Prostate gland (tissue), 2 donors: ENCODE results near the gene GPR4. TPM values are rescaled to one million over a fixed set of nuclear protein-coding genes. Genes with fewer than 3 reads are reported as not detected.

Source experiments
- DNase-seq: peaks from one replicate; pipeline ENCODE4 v3.0.0-alpha.2; 2019; ENCODE audit warnings: low spot score
- H3K27ac ChIP-seq, 2 donors: fragments of 200-600 bp; sonication (generic); 2 replicates each; pipeline ENCODE4 v1.5.1; 2017 to 2019
- H3K27me3 ChIP-seq: fragments of 200-600 bp; sonication (generic); replicated peaks from 2 replicates; pipeline ENCODE4 v1.5.1; 2019; ENCODE audit not compliant: insufficient read depth
- H3K36me3 ChIP-seq, 2 donors: fragments of 200-600 bp; sonication (generic); 1 replicate in 1 of 2; 2 replicates in 1 of 2; pipeline versions ENCODE4 v1.5.1 to v1.8.1; 2017 to 2019
- H3K4me1 ChIP-seq: fragments of 200-600 bp; sonication (generic); replicated peaks from 2 replicates; pipeline ENCODE4 v1.5.1; 2019
- H3K4me3 ChIP-seq, 2 donors: fragments of 200-600 bp; sonication (generic); 2 replicates each; pipeline ENCODE4 v1.5.1; 2017 to 2019
- H3K9me3 ChIP-seq: fragments of 200-600 bp; sonication (generic); 2 replicates; pipeline ENCODE4 v1.5.1; 2017
- POLR2A ChIP-seq: fragments of 450-650 bp; IDR thresholded peaks from one replicate; pipeline ENCODE4 v1.6.1; 2016; ENCODE audit warnings: antibody characterized with exemption, mild to moderate bottlenecking
- POLR2AphosphoS5 ChIP-seq: sonication (generic); formaldehyde crosslinking; IDR thresholded peaks from one replicate; pipeline ENCODE4 v1.6.1; 2017; ENCODE audit warnings: antibody characterized with exemption
- WGBS: methylation state at CpG from one replicate; pipeline ENCODE4 v1.1.5; 2018; 5-methylcytosine and 5-hydroxymethylcytosine counted together
- intact Hi-C: fragments of 100-400 bp; cut with DNase I; formaldehyde crosslinking; loops from one replicate; pipeline ENCODE4 v1.14.2; 2022
- microRNA counts, 2 donors: library from miRNA; unstranded; fragments of <30 nt; microRNA quantifications; one replicate each; lab custom pipeline; 2016 to 2017
- microRNA-seq: library from miRNA; unstranded; fragments of <30 nt; microRNA quantifications from one replicate; pipeline ENCODE4, GENCODE V29; 2016
- small RNA-seq, 2 donors: library from RNA; depleted of rRNA; stranded (forward); fragments of <200 nt; gene quantifications; one replicate each; pipeline ENCODE3, GENCODE V24; 2016
- total RNA-seq, 2 donors: library from RNA; depleted of rRNA; stranded (reverse); fragments of >200 nt; gene quantifications; one replicate each; pipeline ENCODE4 v1.1.0, GENCODE V29; 2016
- TF ChIP-seq, protein P1 (sequence below), 4 experiments: fragments of 200-600 bp in 2 of 4; fragments of 450-650 bp in 2 of 4; sonication (generic) in 2 of 4; IDR thresholded peaks; 1 replicate in 3 of 4; 2 replicates in 1 of 4; pipeline ENCODE4 v1.5.1; 2016 to 2019; ENCODE audit warnings: antibody characterized with exemption in 4 of 4, mild to moderate bottlenecking in 2 of 4, moderate library complexity in 2 of 4

GPR4 gene
- total RNA-seq, 2 donors from 2014 or later: 0.55 to 2.4 TPM

DNA sequence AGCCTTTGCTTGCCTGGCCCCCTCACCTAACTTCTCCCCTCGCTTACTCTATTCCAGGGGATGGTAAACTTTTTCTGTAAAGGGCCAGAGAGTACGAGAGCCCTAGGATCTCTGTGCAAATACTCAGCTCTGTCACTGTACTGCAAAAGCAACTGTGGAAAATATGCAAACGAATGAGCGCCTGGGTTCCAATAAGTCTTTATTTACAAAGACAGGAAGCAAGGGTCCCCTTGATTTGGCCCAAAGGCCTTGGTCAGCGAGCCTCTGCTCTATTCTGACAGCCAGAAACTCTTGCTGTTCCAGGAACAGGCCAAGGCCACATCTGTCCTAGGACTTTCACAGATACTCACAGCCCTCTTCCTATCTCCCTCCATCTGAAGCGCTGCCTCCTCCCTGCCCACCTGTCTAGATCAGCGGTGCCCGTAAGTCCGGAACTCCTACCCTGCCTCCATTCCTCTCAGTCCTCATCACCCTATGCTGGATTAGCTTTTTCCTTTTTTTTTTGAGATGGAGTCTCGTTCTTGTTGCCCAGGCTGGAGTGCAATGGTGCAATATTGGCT, 54.7 kb downstream of the GPR4 start:
- Histone ChIP-seq H3K4me3 (no peak overlapping the region), H3K9me3 (no peaks in the 10 kb centered on the region), H3K4me1 (no peaks in the 10 kb centered on the region), H3K27me3 (no peaks in the 10 kb centered on the region), H3K27ac (no peak overlapping the region), H3K36me3 (no peaks in the 10 kb centered on the region)
- WGBS: 91% methylated on average over 10 of the region's 10 CpGs
- no peak for TF ChIP-seq POLR2AphosphoS5
- TF ChIP-seq, protein P1, sequence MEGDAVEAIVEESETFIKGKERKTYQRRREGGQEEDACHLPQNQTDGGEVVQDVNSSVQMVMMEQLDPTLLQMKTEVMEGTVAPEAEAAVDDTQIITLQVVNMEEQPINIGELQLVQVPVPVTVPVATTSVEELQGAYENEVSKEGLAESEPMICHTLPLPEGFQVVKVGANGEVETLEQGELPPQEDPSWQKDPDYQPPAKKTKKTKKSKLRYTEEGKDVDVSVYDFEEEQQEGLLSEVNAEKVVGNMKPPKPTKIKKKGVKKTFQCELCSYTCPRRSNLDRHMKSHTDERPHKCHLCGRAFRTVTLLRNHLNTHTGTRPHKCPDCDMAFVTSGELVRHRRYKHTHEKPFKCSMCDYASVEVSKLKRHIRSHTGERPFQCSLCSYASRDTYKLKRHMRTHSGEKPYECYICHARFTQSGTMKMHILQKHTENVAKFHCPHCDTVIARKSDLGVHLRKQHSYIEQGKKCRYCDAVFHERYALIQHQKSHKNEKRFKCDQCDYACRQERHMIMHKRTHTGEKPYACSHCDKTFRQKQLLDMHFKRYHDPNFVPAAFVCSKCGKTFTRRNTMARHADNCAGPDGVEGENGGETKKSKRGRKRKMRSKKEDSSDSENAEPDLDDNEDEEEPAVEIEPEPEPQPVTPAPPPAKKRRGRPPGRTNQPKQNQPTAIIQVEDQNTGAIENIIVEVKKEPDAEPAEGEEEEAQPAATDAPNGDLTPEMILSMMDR (IDR thresholded peaks at IDR 0.05): no peak
- no peak for TF ChIP-seq POLR2A
- no peak for DNase-seq
- intact Hi-C loops: no loop called here

DNA sequence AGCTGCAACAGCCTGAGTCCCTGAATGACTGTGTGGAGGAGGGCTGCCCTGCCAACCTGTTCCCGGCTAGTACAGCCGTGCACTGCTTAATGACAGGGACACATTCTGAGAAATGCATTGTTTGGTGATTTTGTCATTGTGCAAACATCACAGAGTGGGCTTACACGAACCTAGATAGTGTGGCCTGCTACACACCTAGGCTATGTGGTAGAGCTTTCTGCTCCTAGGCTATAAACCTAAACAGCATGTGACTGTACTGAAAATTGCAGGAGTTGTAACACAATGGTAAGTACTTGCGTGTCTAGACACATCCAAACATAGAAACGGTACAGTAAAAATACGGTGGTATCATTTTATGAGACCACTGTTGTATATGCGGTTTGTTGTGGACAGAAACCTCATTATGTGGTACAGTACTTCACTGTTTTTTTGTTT, 59.8 kb downstream of the GPR4 start:
- Histone ChIP-seq H3K27me3 (no peaks in the 10 kb centered on the region), H3K9me3 (no peaks in the 10 kb centered on the region), H3K36me3 (no peaks in the 10 kb centered on the region), H3K4me1 (no peaks in the 10 kb centered on the region), H3K27ac (no peak overlapping the region), H3K4me3 (no peak overlapping the region)
- TF ChIP-seq POLR2A (no peak), POLR2AphosphoS5 (no peak)
- TF ChIP-seq, protein P1 (IDR thresholded peaks at IDR 0.05): no peak
- DNase-seq: no peak
- intact Hi-C loops: no loop called here
- WGBS: 41% methylated on average over 7 of the region's 7 CpGs

MicroRNAs encoded within 50 kb of the gene (microRNA counts, 767-probe panel; counts per million panel counts)
- microRNA hsa-miR-330-3p (lab: Ali Mortazavi, UCI): 0 to 431 counts per million in 2 donors
- microRNA hsa-miR-330-5p (lab: Ali Mortazavi, UCI): 0 to 431 counts per million in 2 donors

Small RNA genes lying within 50 kb of the gene (microRNA-seq; reads per million reads assigned to microRNA genes)
- gene MIR330: 60.6 reads per million, percentile 69 among the genes with 10 or more reads in this experiment

Small RNA genes lying within 50 kb of the gene (small RNA-seq; reads per million reads assigned to genes)
- gene RN7SL836P: 0 to 0.19 reads per million in 2 donors

Other genes starting within 250 kb of the GPR4 start
- 10 to 100 TPM; 20.5 to 31.8 TPM for gene ERCC2, start 231.6 kb downstream of the GPR4 start, total RNA-seq
- gene PPP1R13L, start 197.1 kb downstream of the GPR4 start, total RNA-seq: 10 to 100 TPM; 56.1 to 60.3 TPM
- 1 to 10 TPM; 6.6 to 8.9 TPM for gene POLR1G, start 195.6 kb downstream of the GPR4 start, total RNA-seq
- gene ERCC1, start 178.3 kb downstream of the GPR4 start, total RNA-seq: 100 to 1,000 TPM; 142 to 151 TPM
- 1 to 10 TPM; 2.5 to 6.4 TPM for gene FOSB, start 134.2 kb downstream of the GPR4 start, total RNA-seq
- 10 to 100 TPM in 1 of 2 donors, 1 to 10 TPM in 1; 7.2 to 19.7 TPM for gene RTN2, start 105.2 kb downstream of the GPR4 start, total RNA-seq
- 1 to 10 TPM in 1 of 2 donors, under 1 TPM in 1; 0.36 to 1.8 TPM for gene PPM1N, start 103.8 kb downstream of the GPR4 start, total RNA-seq
- 100 to 1,000 TPM in 1 of 2 donors, 10 to 100 TPM in 1; 82.7 to 119 TPM for gene VASP, start 94.7 kb downstream of the GPR4 start, total RNA-seq
- gene OPA3, start 17.4 kb downstream of the GPR4 start, total RNA-seq: 10 to 100 TPM in 1 of 2 donors, 1 to 10 TPM in 1; 7.2 to 14.5 TPM
- 10 to 100 TPM; 47.3 to 55.6 TPM for gene EML2, start 37.2 kb upstream of the GPR4 start, total RNA-seq
- 1 to 10 TPM; 2.6 to 4.9 TPM for gene GIPR, start 66.0 kb upstream of the GPR4 start, total RNA-seq
- gene SNRPD2, start 89.7 kb upstream of the GPR4 start, total RNA-seq: 100 to 1,000 TPM; 132 to 240 TPM
- 10 to 100 TPM in 1 of 2 donors, 1 to 10 TPM in 1; 5.2 to 18.4 TPM for gene QPCTL, start 90.5 kb upstream of the GPR4 start, total RNA-seq
- 10 to 100 TPM; 21.8 to 26.7 TPM for gene FBXO46, start 128.7 kb upstream of the GPR4 start, total RNA-seq
- gene MEIOSIN, start 131.2 kb upstream of the GPR4 start, total RNA-seq: 1 to 10 TPM in 1 of 2 donors, not detected in 1; 1.8 TPM
- gene SIX5, start 167.0 kb upstream of the GPR4 start, total RNA-seq: 10 to 100 TPM; 33.7 to 37.5 TPM
- 10 to 100 TPM; 52.8 to 88.2 TPM for gene DMPK, start 180.3 kb upstream of the GPR4 start, total RNA-seq
- gene DMWD, start 190.6 kb upstream of the GPR4 start, total RNA-seq: 10 to 100 TPM; 35.5 to 96.7 TPM
- 1 to 10 TPM in 1 of 2 donors, under 1 TPM in 1; 0.50 to 5.2 TPM for gene RSPH6A, start 213.1 kb upstream of the GPR4 start, total RNA-seq